ENCODE measurements around the gene CYLC2. TPM values are rescaled to one million over a fixed set of nuclear protein-coding genes. Genes with fewer than 3 reads are reported as not detected.

Gene CYLC2
- total RNA-seq, 1 experiment from 2014 or later: not detected

DNA sequence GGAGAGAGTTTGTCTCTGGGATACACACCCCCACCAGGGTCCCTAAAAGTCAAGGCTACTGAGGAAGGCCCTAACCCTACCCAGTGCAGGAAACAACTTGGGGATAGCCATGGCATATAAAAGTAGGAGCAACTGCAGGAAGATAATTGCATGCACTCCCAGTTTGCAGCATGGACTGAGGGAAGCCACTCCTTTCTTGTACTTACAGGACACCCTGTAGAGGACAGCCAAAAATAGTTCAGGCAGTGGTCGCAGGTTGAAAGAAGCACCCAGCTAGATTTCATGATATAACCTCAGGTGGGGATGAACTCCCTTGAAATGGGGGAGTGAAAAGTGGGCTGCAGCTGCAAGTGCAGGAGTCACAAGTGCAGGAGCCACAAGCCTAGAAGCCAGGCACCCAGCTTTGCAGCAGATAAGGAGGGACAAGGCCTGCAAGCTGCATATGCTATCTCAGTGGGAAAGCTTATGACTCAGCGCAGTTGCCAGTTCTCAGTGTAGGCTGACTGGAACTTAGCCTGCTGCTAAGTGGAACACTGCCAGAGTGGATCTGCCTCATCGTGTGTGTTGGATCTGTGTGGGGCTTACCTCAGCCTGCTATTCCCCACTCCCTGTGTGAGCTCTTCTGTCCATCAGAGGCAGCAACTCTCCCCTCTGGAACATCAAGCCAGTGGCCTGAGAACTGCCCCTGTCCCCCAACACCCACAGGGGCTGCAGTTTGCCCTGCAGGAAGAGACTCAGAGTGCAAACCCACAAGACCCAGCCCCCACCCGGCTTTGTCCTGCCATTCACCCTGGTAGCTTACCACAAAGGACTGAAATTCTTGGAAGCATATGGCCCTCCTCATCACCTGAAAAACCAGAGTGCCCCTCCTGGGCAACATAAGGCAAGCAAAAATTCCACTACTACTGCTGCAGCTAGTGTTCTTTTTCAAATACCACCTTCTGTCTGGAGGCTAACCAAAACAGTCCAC is 42.7 kb downstream of the CYLC2 start:
- no peak overlapping the region for H3K27ac Mint-ChIP-seq (ENCODE audit: unreplicated experiment)

DNA sequence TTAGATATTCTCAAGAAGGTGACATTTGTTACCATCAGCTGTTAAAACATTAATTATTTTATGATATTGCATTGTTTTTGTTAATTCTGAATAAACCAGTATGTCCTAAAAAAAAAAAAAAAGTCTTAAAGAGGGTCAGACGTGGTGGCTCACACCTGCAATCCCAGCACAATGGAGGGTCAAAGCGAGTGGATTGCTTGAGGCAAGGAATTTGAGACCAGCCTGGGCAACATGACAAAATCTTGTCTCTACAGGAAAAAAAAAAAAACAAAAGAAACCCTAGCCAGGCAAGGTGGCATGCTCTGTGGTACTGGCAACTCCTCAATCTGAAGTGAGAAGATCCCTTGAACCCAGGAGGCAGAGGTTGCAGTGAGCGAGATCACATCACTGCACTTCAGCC is 46.8 kb downstream of the CYLC2 start:
- Mint-ChIP-seq H3K27me3 (ENCODE audit: insufficient read depth, unreplicated experiment) (no peaks in the 10 kb centered on the region), H3K27ac (ENCODE audit: unreplicated experiment) (no peak overlapping the region), H3K4me1 (ENCODE audit: low read depth, unreplicated experiment) (no peaks in the 10 kb centered on the region), H3K4me3 (ENCODE audit: unreplicated experiment) (no peak overlapping the region), H3K36me3 (ENCODE audit: insufficient read depth, unreplicated experiment) (no peaks in the 10 kb centered on the region), H3K9me3 (ENCODE audit: unreplicated experiment) (no peaks in the 10 kb centered on the region)
- intact Hi-C loops (cut with micrococcal nuclease; ENCODE audit: unreplicated experiment): no loop called here
- Histone ChIP-seq H3K4me1 (no peaks in the 10 kb centered on the region), H3K9me3 (0 out of 2 replicates have a peak, but pooled peaks cover 4% of the 10 kb centered on the region), H3K4me3 (ENCODE audit: low read depth, low read length) (no peak overlapping the region), H3K36me3 (ENCODE audit: control insufficient read depth, insufficient read depth, low read length) (no peaks in the 10 kb centered on the region), H3K27me3 (replicated peaks; ENCODE audit: control insufficient read depth, insufficient read depth, low read length) (no peaks in the 10 kb centered on the region)
- POLR2A ChIA-PET: no interaction called here
- BruUV-seq (replicated peaks): no TSS peak
- TF ChIP-seq, protein P1, sequence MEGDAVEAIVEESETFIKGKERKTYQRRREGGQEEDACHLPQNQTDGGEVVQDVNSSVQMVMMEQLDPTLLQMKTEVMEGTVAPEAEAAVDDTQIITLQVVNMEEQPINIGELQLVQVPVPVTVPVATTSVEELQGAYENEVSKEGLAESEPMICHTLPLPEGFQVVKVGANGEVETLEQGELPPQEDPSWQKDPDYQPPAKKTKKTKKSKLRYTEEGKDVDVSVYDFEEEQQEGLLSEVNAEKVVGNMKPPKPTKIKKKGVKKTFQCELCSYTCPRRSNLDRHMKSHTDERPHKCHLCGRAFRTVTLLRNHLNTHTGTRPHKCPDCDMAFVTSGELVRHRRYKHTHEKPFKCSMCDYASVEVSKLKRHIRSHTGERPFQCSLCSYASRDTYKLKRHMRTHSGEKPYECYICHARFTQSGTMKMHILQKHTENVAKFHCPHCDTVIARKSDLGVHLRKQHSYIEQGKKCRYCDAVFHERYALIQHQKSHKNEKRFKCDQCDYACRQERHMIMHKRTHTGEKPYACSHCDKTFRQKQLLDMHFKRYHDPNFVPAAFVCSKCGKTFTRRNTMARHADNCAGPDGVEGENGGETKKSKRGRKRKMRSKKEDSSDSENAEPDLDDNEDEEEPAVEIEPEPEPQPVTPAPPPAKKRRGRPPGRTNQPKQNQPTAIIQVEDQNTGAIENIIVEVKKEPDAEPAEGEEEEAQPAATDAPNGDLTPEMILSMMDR (IDR thresholded peaks at IDR 0.05; ENCODE audit: insufficient read depth in 1 of 2, low read depth in 1 of 2, low read length in 1 of 2, severe bottlenecking in 1 of 2, unreplicated experiment in 1 of 2): no peak
- CTCF ChIA-PET: no interaction called here
- DNase-seq: no peak

More for the DNA sequence above, 42.7 kb downstream of the CYLC2 start:
- POLR2A ChIA-PET: no interaction called here
- H3K27me3 Mint-ChIP-seq (ENCODE audit: insufficient read depth, unreplicated experiment): no peaks in the 10 kb centered on the region
- CTCF ChIA-PET: no interaction called here
- intact Hi-C loops (cut with micrococcal nuclease; ENCODE audit: unreplicated experiment): no loop called here
- H3K36me3 Mint-ChIP-seq (ENCODE audit: insufficient read depth, unreplicated experiment): no peaks in the 10 kb centered on the region
- no TSS peak for BruUV-seq (replicated peaks)
- H3K4me3 Mint-ChIP-seq (ENCODE audit: unreplicated experiment): no peak overlapping the region
- no peaks in the 10 kb centered on the region for H3K9me3 Mint-ChIP-seq (ENCODE audit: unreplicated experiment)
- no peaks in the 10 kb centered on the region for H3K4me1 Mint-ChIP-seq (ENCODE audit: low read depth, unreplicated experiment)
- Histone ChIP-seq H3K36me3 (ENCODE audit: control insufficient read depth, insufficient read depth, low read length) (no peaks in the 10 kb centered on the region), H3K9me3 (0 out of 2 replicates have a peak, but pooled peaks cover 4% of the 10 kb centered on the region), H3K4me1 (no peaks in the 10 kb centered on the region), H3K4me3 (ENCODE audit: low read depth, low read length) (no peak overlapping the region), H3K27me3 (replicated peaks; ENCODE audit: control insufficient read depth, insufficient read depth, low read length) (no peaks in the 10 kb centered on the region)
- DNase-seq: no peak
- TF ChIP-seq, protein P1 (IDR thresholded peaks at IDR 0.05; ENCODE audit: insufficient read depth in 1 of 2, low read depth in 1 of 2, low read length in 1 of 2, severe bottlenecking in 1 of 2, unreplicated experiment in 1 of 2): no peak

Measured in Caco-2 (cell line).